HG03097 (cell line): ENCODE data around the gene AASDH.

Source experiments
- ATAC-seq: cut with Tn5 transposase; IDR thresholded peaks from one replicate; pipeline ENCODE4 v1.9.1; 2021; ENCODE audit not compliant: unreplicated experiment, low FRiP score

AASDH gene

DNA sequence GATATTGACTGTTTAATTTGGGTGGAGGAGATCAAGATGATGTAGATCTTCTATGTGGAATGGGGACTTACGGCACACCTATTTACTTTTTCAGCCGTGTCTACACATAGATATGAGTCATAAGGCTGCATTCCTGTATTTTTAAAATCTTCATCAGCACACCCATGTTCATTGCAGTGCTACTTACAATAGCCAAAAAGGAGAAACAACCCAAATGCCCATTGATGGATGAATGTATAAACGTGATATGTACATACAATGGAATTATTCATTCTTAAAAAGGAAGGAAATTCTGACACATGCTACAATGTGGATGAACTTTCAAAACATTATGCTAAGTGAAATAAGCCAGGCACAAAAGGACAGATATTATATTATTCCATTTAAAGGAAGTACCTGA lies 98.6 kb downstream of the AASDH start:
- ATAC-seq = no peak
